ENCODE measurements around the gene AKAP3. TPM values are rescaled to one million over a fixed set of nuclear protein-coding genes. Genes with fewer than 3 reads are reported as not detected.

Gene AKAP3
- total RNA-seq, 1 experiment from 2014 or later: 0.26 TPM

- H3K9me3 ChIP-seq (ENCODE audit: control insufficient read depth, insufficient read depth, low read depth, low read length): no peaks in the 10 kb centered on the region
- H3K27ac ChIP-seq (ENCODE audit: low read length): no peak overlapping the region
- H3K4me1 ChIP-seq (ENCODE audit: control insufficient read depth, insufficient read depth, low read length): no peaks in the 10 kb centered on the region
- no peaks in the 10 kb centered on the region for H3K27me3 ChIP-seq (ENCODE audit: control insufficient read depth, insufficient read depth, low read length)
- CTCF ChIA-PET: no interaction called here
- intact Hi-C loops (cut with micrococcal nuclease; ENCODE audit: unreplicated experiment) (no loop called here), in situ Hi-C loops (cut with HindIII; ENCODE audit: low pct_unique_long_range_greater_than_20kb, low sequenced_read_pairs) (no loop called here)
- BruUV-seq (replicated peaks): no TSS peak
- POLR2A ChIA-PET: no interaction called here
- ATAC-seq: no peak
- TF ChIP-seq TCF7L2 (IDR thresholded peaks at IDR 0.05; ENCODE audit: low read depth, low read length) (no peak), POLR2AphosphoS5 (IDR thresholded peaks at IDR 0.05; ENCODE audit: low read depth, low read length) (no peak), SIN3A (IDR thresholded peaks at IDR 0.05; ENCODE audit: borderline replicate concordance, insufficient read depth, low read depth, low read length) (no peak), REST (IDR thresholded peaks at IDR 0.05; ENCODE audit: insufficient read depth in 1 of 2, low read depth in 2 of 2, low read length in 1 of 2) (no peak)
- no peak overlapping the region for H3K4me3 ChIP-seq (ENCODE audit: low read depth in 2 of 2, low read length in 2 of 2)
- H3K36me3 ChIP-seq (ENCODE audit: control insufficient read depth, insufficient read depth, low read length): no peaks in the 10 kb centered on the region
- DNase-seq (ENCODE audit: low read depth, low spot score): no peak
Measured at GRCh38 chr12:4569261-4569660, 79.6 kb downstream of the AKAP3 start.

GRCh38 chr12:4567073-4567881, 81.6 kb downstream of the AKAP3 start:
- Histone ChIP-seq H3K27me3 (ENCODE audit: control insufficient read depth, insufficient read depth, low read length) (no peaks in the 10 kb centered on the region), H3K4me3 (ENCODE audit: low read depth in 2 of 2, low read length in 2 of 2) (no peak overlapping the region), H3K36me3 (ENCODE audit: control insufficient read depth, insufficient read depth, low read length) (no peaks in the 10 kb centered on the region), H3K4me1 (ENCODE audit: control insufficient read depth, insufficient read depth, low read length) (no peaks in the 10 kb centered on the region), H3K9me3 (ENCODE audit: control insufficient read depth, insufficient read depth, low read depth, low read length) (no peaks in the 10 kb centered on the region), H3K27ac (ENCODE audit: low read length) (no peak overlapping the region)
- in situ Hi-C loops (cut with HindIII; ENCODE audit: low pct_unique_long_range_greater_than_20kb, low sequenced_read_pairs): no loop called here
- POLR2A ChIA-PET: no interaction called here
- ATAC-seq (no peak), DNase-seq (ENCODE audit: low read depth, low spot score) (no peak)
- intact Hi-C loops (cut with micrococcal nuclease; ENCODE audit: unreplicated experiment): no loop called here
- TF ChIP-seq REST (IDR thresholded peaks at IDR 0.05; ENCODE audit: insufficient read depth in 1 of 2, low read depth in 2 of 2, low read length in 1 of 2): no peak
- no peak for TF ChIP-seq POLR2AphosphoS5 (IDR thresholded peaks at IDR 0.05; ENCODE audit: low read depth, low read length)
- TF ChIP-seq SIN3A (IDR thresholded peaks at IDR 0.05; ENCODE audit: borderline replicate concordance, insufficient read depth, low read depth, low read length): no peak
- TF ChIP-seq CTCF (IDR thresholded peaks at IDR 0.05): no peak
- no peak for TF ChIP-seq TCF7L2 (IDR thresholded peaks at IDR 0.05; ENCODE audit: low read depth, low read length)
- CTCF ChIA-PET: no interaction called here
- no TSS peak for BruUV-seq (replicated peaks)

Data from Panc1 (cell line).